ENCODE data around the gene OR7G2.

The OR7G2 gene

DNA sequence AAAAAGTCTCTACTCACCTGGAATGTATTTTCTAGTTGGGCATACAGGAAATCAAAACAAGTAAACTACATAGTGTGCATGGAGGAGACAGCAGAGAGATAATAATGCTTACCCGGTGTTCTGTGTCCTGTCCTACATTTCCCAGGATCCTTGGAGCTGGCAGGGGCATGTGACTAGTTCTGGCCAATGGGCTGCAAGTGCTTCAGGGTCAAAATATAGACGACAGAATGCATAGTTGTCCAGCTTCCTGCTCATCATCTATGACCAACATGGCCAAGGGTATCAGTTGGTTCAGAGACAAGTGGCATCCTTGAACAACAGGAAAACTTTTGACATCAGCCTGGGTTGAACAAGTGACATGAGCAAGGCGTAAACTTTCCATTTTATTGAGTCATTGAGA lies 41.4 kb upstream of the OR7G2 start:
- H3K27me3 ChIP-seq (replicated peaks): no peaks in the 10 kb centered on the region
- no peak overlapping the region for H3K27ac ChIP-seq
- H3K36me3 ChIP-seq (replicated peaks): no peaks in the 10 kb centered on the region
- no peak for DNase-seq
- in situ Hi-C loops (cut with HindIII; ENCODE audit: low pct_ligation_motif_present, low sequenced_read_pairs): no loop called here
- H3K4me3 ChIP-seq (ENCODE audit: low read depth, low read length): no peak overlapping the region
- TF ChIP-seq, protein P1, sequence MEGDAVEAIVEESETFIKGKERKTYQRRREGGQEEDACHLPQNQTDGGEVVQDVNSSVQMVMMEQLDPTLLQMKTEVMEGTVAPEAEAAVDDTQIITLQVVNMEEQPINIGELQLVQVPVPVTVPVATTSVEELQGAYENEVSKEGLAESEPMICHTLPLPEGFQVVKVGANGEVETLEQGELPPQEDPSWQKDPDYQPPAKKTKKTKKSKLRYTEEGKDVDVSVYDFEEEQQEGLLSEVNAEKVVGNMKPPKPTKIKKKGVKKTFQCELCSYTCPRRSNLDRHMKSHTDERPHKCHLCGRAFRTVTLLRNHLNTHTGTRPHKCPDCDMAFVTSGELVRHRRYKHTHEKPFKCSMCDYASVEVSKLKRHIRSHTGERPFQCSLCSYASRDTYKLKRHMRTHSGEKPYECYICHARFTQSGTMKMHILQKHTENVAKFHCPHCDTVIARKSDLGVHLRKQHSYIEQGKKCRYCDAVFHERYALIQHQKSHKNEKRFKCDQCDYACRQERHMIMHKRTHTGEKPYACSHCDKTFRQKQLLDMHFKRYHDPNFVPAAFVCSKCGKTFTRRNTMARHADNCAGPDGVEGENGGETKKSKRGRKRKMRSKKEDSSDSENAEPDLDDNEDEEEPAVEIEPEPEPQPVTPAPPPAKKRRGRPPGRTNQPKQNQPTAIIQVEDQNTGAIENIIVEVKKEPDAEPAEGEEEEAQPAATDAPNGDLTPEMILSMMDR (IDR thresholded peaks at IDR 0.05; ENCODE audit: low read depth, low read length, missing control alignments): no peak

DNA sequence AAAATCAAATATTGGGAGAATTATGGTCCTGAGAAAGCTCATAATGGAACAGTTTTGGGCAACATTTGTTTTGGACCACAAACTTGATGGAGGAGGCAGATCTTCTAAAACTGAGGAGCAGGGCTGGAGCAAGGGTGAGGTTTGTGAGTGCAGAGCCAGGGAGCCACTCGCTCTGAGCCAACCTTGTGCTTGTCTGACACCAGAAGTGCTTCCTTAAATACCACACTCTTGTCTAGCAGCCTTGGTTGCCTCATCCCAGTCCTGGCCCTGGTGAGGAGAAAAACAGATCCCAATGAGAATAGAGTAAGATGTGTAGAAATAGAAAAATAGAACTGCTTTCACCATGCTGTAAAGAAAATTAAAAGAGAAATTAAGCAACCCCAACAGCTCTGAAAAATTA lies 39.6 kb upstream of the OR7G2 start:
- Histone ChIP-seq H3K27ac (no peak overlapping the region), H3K27me3 (replicated peaks) (no peaks in the 10 kb centered on the region), H3K36me3 (replicated peaks) (no peaks in the 10 kb centered on the region), H3K4me3 (ENCODE audit: low read depth, low read length) (no peak overlapping the region)
- TF ChIP-seq, protein P1 (IDR thresholded peaks at IDR 0.05; ENCODE audit: low read depth, low read length, missing control alignments): no peak
- DNase-seq: no peak
- in situ Hi-C loops (cut with HindIII; ENCODE audit: low pct_ligation_motif_present, low sequenced_read_pairs): no loop called here

DNA sequence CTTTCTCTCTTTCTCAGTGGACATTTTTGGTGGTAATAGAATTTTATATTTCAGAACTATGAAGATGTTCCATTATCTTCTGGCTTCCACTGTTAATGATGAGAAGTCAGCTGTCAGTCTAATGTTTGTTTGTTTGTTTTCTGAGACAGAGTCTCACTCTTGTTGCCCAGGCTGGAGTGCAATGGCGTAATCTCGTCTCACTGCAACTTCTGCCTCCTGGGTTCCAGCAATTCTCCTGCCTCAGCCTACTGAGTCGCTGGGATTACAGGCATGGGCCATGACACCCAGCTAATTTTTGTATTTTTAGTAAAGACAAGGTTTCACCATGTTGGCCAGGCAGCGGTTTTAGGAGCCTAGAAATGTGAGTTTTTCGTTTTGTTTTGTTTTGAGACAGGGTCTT lies 37.6 kb upstream of the OR7G2 start:
- Histone ChIP-seq H3K36me3 (replicated peaks) (no peaks in the 10 kb centered on the region), H3K27me3 (replicated peaks) (no peaks in the 10 kb centered on the region), H3K27ac (no peak overlapping the region), H3K4me3 (ENCODE audit: low read depth, low read length) (no peak overlapping the region)
- in situ Hi-C loops (cut with HindIII; ENCODE audit: low pct_ligation_motif_present, low sequenced_read_pairs): no loop called here
- DNase-seq: no peak
- TF ChIP-seq, protein P1 (IDR thresholded peaks at IDR 0.05; ENCODE audit: low read depth, low read length, missing control alignments): no peak

DNA sequence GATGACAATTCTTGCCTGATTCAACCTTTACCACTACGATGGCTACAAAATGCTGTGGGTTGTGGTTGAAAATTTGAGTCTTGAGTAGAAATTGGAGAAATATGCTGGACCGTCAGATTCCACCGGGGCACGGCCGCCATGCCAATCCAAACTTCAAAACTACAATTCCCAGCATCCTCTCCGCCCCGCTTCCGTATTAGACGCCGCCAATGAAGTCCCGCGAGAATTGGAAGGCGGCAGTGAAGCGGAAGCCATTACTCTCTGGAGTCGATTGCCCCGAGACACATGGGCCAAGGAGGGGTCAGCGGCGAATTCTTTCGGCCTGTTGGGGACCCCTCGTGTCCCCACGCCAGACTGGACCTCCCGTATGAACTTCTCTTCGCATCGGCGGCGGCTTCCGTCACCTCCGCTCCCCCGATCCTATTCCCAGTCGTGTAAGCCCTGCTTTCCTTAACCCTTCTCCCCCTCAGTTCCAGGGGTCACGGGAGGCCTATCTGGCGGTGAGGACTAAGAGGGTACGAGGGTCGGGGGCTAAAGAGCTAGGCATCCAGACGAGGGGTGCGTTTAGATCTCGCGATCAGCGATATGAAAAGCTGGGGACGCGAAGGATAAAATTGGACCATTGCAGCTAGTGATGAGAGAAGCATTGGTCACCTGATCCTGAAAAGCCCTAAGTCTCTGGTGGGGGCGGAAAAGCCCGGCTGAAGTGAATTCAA lies 33.0 kb upstream of the OR7G2 start, which contains the start of gene ZNF317:
TSS of gene ZNF317 (plus strand) at position 239 of the 716 bp plus-strand sequence. CDS start 15,620 bp downstream, outside the sequence.
- Histone ChIP-seq H3K27ac (peak within 1 kb of the TSS; percentile 95), H3K27me3 (replicated peaks) (no peaks in the 10 kb centered on the region), H3K36me3 (replicated peaks) (no peaks in the 10 kb centered on the region), H3K4me3 (ENCODE audit: low read depth, low read length) (peak within 1 kb of the TSS; percentile 98)
- DNase-seq: peak; percentile 93
- in situ Hi-C loops (cut with HindIII; ENCODE audit: low pct_ligation_motif_present, low sequenced_read_pairs): no loop called here
- TF ChIP-seq, protein P1 (IDR thresholded peaks at IDR 0.05; ENCODE audit: low read depth, low read length, missing control alignments): no peak

DNA sequence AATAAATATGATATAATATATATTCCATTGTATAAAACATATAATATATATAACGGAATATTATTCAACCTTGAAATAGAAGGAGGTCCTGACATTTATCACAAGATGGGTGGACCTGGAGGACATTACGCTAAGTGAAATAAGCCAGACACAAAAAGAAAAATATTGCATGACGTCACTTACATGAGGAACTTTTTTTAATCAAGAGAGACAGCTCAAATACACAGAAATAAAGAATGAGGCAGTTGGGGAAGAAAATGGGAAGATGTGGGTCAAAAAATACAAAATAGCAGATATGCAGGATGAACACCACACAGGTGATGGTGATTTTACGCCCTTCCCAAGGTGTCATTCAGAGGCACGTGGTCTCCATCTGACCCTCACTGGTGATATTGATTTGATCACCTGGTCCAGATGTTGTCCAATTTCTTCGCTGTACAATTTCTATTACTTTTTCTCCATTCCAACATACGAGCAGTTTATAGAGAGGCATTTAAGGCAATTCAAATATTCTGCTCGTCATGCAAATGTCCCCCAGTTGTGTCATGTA lies 32.4 kb upstream of the OR7G2 start:
- H3K27ac ChIP-seq: peak overlapping the region; percentile 95
- no peaks in the 10 kb centered on the region for H3K27me3 ChIP-seq (replicated peaks)
- H3K4me3 ChIP-seq (ENCODE audit: low read depth, low read length): peak overlapping the region; percentile 98
- no peaks in the 10 kb centered on the region for H3K36me3 ChIP-seq (replicated peaks)
- in situ Hi-C loops (cut with HindIII; ENCODE audit: low pct_ligation_motif_present, low sequenced_read_pairs): no loop called here
- no peak for DNase-seq
- TF ChIP-seq, protein P1 (IDR thresholded peaks at IDR 0.05; ENCODE audit: low read depth, low read length, missing control alignments): no peak
